Fibroblast of lung (primary cell): ENCODE results near the gene IL1RAPL2. TPM values are rescaled to one million over a fixed set of nuclear protein-coding genes. Genes with fewer than 3 reads are reported as not detected.

Experiments
- DNase-seq, 2 donors: peaks; one replicate each; pipeline versions ENCODE4 v3.0.0 to v3.0.0-alpha.2; 2010; ENCODE audit warnings: low read depth in 2 of 2
- H2AFZ ChIP-seq: 2 replicates; pipeline ENCODE4 v1.5.1; 2012; ENCODE audit warnings: low read length, control low read depth, inconsistent platforms
- H3K27ac ChIP-seq: 2 replicates; pipeline ENCODE4 v1.5.1; 2011; ENCODE audit warnings: low read length, control low read depth; ENCODE audit not compliant: insufficient read depth
- H3K27me3 ChIP-seq: 2 replicates; pipeline ENCODE4 v1.5.1; 2011; ENCODE audit warnings: mild to moderate bottlenecking, low read length; ENCODE audit not compliant: control insufficient read depth, insufficient read depth
- H3K36me3 ChIP-seq: 2 replicates; pipeline ENCODE4 v1.5.1; 2011; ENCODE audit warnings: low read length; ENCODE audit not compliant: control insufficient read depth, insufficient read depth
- H3K4me1 ChIP-seq: 2 replicates; pipeline ENCODE4 v1.5.1; 2011; ENCODE audit warnings: low read length; ENCODE audit not compliant: control insufficient read depth, insufficient read depth; ENCODE audit errors: extremely low read depth
- H3K4me2 ChIP-seq: 2 replicates; pipeline ENCODE4 v1.5.1; 2011; ENCODE audit warnings: low read length, control low read depth; ENCODE audit not compliant: insufficient read depth; ENCODE audit errors: extremely low read depth
- H3K4me3 ChIP-seq, 4 experiments: fragments of 200-600 bp in 1 of 4; sonication (generic) in 1 of 4; replicated peaks in 1 of 4; 2 replicates each; pipeline ENCODE4 v1.5.1; 2011 to 2016; ENCODE audit warnings: low read length in 4 of 4, low read depth in 3 of 4, mild to moderate bottlenecking in 3 of 4, control low read depth in 2 of 4, inconsistent platforms in 1 of 4, mixed read lengths in 1 of 4; ENCODE audit not compliant: insufficient read depth in 1 of 4; ENCODE audit errors: control extremely low read depth in 1 of 4
- H3K79me2 ChIP-seq: 2 replicates; pipeline ENCODE4 v1.5.1; 2012; ENCODE audit warnings: mild to moderate bottlenecking, low read length, inconsistent platforms; ENCODE audit not compliant: control insufficient read depth, insufficient read depth
- H3K9ac ChIP-seq: 2 replicates; pipeline ENCODE4 v1.5.1; 2011; ENCODE audit warnings: mild to moderate bottlenecking, low read length, control low read depth; ENCODE audit not compliant: insufficient read depth
- H3K9me3 ChIP-seq: 2 replicates; pipeline ENCODE4 v1.5.1; 2012; ENCODE audit warnings: low read depth, low read length; ENCODE audit not compliant: control insufficient read depth, insufficient read depth
- H4K20me1 ChIP-seq: 2 replicates; pipeline ENCODE4 v1.5.1; 2011; ENCODE audit warnings: low read length; ENCODE audit not compliant: control insufficient read depth, insufficient read depth; ENCODE audit errors: extremely low read depth
- EZH2 ChIP-seq: IDR thresholded peaks from 2 replicates; pipeline ENCODE4 v1.5.1; 2012; ENCODE audit warnings: low read length, control low read depth, mild to moderate bottlenecking; ENCODE audit errors: missing control alignments
- polyA plus RNA-seq, 2 donors: library from polyadenylated mRNA; depleted of rRNA in 1 of 2; stranded (reverse) in 1 of 2; unstranded in 1 of 2; fragments of >200 nt; gene quantifications; 2 replicates each; pipeline ENCODE4 v1.2.1, GENCODE V29; 2011 to 2012; ENCODE audit warnings: missing spikeins in 1 of 2
- total RNA-seq: library from RNA; depleted of rRNA; stranded (reverse); fragments of >200 nt; gene quantifications from 2 replicates; pipeline ENCODE4 v1.2.1, GENCODE V29; 2014
- TF ChIP-seq, protein P1 (sequence below), 2 donors: IDR thresholded peaks in 1 of 2; conservative IDR thresholded peaks in 1 of 2; 1 replicate in 1 of 2; 2 replicates in 1 of 2; pipeline ENCODE4 v1.5.1; 2011 to 2012; ENCODE audit warnings: low read length in 2 of 2, control low read depth in 1 of 2, inconsistent platforms in 1 of 2, low read depth in 1 of 2, mild to moderate bottlenecking in 1 of 2

The IL1RAPL2 gene
- total and polyA plus RNA-seq, 2 donors (not counting 1 experiment from before 2014, with no cell fraction given), result 0.22 TPM; not detected in 1

DNA sequence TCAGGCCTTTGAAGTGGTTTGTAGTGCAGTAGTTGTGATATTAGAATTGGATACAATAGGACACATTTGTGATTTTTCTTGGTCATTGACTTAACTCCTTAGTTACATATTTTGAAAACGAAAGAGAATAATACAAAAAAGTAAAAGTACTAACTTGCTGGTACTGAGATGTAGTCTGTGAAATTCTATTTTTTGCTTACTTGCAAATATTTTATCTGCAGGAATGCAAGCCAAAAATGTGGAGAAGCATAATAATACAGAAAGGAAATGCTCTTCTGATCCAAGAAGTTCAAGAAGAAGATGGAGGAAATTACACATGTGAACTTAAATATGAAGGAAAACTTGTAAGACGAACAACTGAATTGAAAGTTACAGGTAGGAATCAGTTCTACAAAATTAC lies 701.2 kb downstream of the IL1RAPL2 start:
- Histone ChIP-seq H3K9me3 (no peaks in the 10 kb centered on the region), H2AFZ (no peak overlapping the region), H3K79me2 (no peaks in the 10 kb centered on the region), H3K27ac (no peak overlapping the region), H3K4me3 (no peak overlapping the region), H4K20me1 (no peaks in the 10 kb centered on the region), H3K4me1 (no peaks in the 10 kb centered on the region), H3K27me3 (no peaks in the 10 kb centered on the region), H3K9ac (no peak overlapping the region), H3K4me2 (no peak overlapping the region), H3K36me3 (no peaks in the 10 kb centered on the region)
- DNase-seq, result no peak
- TF ChIP-seq, protein P1, sequence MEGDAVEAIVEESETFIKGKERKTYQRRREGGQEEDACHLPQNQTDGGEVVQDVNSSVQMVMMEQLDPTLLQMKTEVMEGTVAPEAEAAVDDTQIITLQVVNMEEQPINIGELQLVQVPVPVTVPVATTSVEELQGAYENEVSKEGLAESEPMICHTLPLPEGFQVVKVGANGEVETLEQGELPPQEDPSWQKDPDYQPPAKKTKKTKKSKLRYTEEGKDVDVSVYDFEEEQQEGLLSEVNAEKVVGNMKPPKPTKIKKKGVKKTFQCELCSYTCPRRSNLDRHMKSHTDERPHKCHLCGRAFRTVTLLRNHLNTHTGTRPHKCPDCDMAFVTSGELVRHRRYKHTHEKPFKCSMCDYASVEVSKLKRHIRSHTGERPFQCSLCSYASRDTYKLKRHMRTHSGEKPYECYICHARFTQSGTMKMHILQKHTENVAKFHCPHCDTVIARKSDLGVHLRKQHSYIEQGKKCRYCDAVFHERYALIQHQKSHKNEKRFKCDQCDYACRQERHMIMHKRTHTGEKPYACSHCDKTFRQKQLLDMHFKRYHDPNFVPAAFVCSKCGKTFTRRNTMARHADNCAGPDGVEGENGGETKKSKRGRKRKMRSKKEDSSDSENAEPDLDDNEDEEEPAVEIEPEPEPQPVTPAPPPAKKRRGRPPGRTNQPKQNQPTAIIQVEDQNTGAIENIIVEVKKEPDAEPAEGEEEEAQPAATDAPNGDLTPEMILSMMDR (conservative IDR thresholded peaks at IDR 0.05 in 1 of 2, IDR thresholded peaks at IDR 0.05 in 1 of 2; ENCODE audit: low read depth in 1 of 2, low read length in 2 of 2), result no peak
- TF ChIP-seq EZH2, result no peak

DNA sequence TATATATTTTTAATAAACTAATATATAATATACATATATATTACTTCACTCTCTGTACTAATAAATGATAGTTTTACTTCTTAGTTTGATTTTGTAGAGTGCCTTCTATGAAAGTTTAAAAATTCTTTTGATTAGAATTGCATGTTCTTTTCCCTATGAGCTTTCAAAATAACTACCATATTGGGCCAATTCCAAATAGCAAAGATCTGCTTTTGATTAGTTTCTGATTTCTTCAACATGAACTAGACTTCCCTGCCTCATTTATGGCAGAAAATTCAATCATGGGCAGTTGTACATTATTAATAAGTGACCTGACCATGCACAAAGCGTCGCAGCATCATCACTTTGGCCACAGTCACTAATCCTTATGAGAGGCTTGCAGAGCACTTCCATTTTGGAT lies 703.4 kb downstream of the IL1RAPL2 start:
- no peaks in the 10 kb centered on the region for H3K9me3 ChIP-seq
- no peaks in the 10 kb centered on the region for H4K20me1 ChIP-seq
- H3K9ac ChIP-seq, result no peak overlapping the region
- no peaks in the 10 kb centered on the region for H3K79me2 ChIP-seq
- H3K36me3 ChIP-seq, result no peaks in the 10 kb centered on the region
- no peak overlapping the region for H2AFZ ChIP-seq
- no peaks in the 10 kb centered on the region for H3K27me3 ChIP-seq
- DNase-seq, result no peak
- TF ChIP-seq, protein P1 (conservative IDR thresholded peaks at IDR 0.05 in 1 of 2, IDR thresholded peaks at IDR 0.05 in 1 of 2; ENCODE audit: low read depth in 1 of 2, low read length in 2 of 2), result no peak
- TF ChIP-seq EZH2, result no peak
- H3K4me1 ChIP-seq, result no peaks in the 10 kb centered on the region
- H3K4me3 ChIP-seq, result no peak overlapping the region
- H3K27ac ChIP-seq, result no peak overlapping the region
- H3K4me2 ChIP-seq, result no peak overlapping the region

DNA sequence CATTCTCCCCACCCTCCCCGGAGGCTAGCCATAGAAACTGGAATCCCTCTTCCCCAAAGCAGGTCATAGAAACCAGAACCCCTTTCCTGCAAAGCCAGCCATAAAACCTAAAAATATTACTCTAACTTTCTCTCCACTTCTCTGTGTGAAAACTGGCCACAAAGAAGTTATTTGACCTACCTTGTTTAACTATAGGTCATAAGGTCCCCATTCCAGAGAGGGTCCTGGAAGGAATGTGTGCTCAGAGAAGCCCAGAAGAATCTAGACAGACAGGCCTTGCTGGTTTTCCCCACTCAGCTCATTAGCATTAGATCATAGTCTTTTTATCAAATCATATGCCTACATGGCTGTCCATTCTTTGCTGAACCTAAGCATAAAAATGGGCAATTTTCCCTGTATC lies 707.3 kb downstream of the IL1RAPL2 start:
- Histone ChIP-seq H2AFZ (no peak overlapping the region), H3K4me1 (no peaks in the 10 kb centered on the region), H3K79me2 (no peaks in the 10 kb centered on the region), H4K20me1 (no peaks in the 10 kb centered on the region), H3K27me3 (no peaks in the 10 kb centered on the region), H3K36me3 (no peaks in the 10 kb centered on the region), H3K4me2 (no peak overlapping the region), H3K9ac (no peak overlapping the region), H3K9me3 (no peaks in the 10 kb centered on the region), H3K27ac (no peak overlapping the region), H3K4me3 (no peak overlapping the region)
- TF ChIP-seq, protein P1 (conservative IDR thresholded peaks at IDR 0.05 in 1 of 2, IDR thresholded peaks at IDR 0.05 in 1 of 2; ENCODE audit: low read depth in 1 of 2, low read length in 2 of 2), result no peak
- TF ChIP-seq EZH2, result no peak
- DNase-seq, result no peak
